Measurements from ENCODE around the gene SYNPO2.
"Not testable (repeated sequence)": the region's sequence is repeated elsewhere in the genome, so short reads cannot be mapped to it uniquely, and the experiment has no call there.

The SYNPO2 gene

GRCh38 chr4:118888666-118889311 lies at the start of gene SYNPO2:
SYNPO2 (plus strand) TSS chr4:118888854; CDS start chr4:118889037, 183 bp downstream.
- DNase-seq (ENCODE audit: low read depth) = peak; percentile 63

DNA sequence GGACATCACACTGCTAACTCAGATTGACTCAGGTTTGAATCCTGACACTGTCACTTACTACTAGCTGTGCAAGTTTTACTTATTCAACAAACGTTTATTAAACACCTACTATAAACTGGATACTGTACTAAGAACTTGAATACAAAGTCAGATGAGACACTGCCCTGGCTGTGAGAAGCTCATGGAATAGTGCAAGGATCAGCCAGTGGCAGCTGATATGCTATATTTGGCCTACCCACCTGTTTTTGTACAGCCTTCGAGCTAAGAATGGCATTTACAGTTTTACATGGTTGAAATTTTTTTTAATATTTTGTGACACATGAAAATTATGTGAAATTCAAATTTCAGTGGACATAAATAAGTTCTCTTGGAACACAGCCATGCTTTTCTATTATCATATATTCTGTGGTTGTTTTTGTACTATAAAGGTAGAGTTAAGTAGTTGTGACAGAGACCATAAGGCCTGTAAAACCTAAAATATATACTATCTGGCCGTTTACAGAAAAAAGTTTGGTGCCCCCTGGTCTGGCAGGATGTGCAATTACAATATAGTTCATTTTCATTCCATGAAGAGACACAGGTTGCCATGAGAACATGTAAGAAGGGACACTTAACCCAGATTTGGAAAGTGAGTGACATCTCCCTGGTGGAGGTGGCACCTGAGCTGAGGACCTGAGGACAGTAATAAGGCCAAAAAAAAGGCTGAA lies 49.3 kb upstream of the SYNPO2 start:
- no peak for DNase-seq (ENCODE audit: low read depth)

DNA sequence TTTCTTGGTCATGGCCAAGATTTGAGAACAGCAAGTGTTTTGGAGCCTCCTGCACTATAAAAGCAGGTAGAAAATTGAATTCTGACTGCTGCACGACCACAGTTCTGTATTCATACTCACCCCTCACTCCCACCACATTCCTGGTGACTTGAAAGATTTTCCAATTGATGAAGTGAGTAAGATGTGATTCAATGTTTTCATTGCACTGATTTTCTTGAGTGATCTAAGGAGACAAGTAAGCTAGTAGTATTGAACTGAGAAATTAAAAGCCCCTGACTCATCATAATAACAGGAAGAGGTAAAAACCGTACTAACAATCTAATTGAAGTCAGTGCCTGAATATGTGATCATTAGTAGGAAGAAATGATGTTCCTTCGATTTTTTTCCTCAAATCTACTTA lies 46.6 kb upstream of the SYNPO2 start:
- no peak for DNase-seq (ENCODE audit: low read depth)

DNA sequence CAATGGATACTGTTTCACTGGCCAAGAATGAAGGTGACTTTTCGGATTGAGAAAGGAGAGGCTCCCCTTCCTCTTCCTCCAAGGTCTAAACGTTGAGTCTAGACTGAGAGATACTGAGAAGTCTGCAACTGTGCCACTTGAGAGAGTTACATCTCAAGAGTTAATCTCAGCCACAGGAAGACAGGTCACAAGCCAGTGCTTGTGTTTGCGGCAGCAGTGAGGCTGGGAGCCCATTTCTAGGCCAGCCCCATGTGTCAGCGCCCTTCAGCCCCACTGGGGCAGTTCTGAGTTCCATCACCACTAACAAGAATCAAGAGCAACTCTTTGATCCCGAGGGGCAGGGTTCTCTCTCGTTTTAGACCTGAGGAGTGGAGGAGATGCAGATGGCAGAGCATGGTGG lies 45.4 kb upstream of the SYNPO2 start:
- DNase-seq (ENCODE audit: low read depth) = no peak

DNA sequence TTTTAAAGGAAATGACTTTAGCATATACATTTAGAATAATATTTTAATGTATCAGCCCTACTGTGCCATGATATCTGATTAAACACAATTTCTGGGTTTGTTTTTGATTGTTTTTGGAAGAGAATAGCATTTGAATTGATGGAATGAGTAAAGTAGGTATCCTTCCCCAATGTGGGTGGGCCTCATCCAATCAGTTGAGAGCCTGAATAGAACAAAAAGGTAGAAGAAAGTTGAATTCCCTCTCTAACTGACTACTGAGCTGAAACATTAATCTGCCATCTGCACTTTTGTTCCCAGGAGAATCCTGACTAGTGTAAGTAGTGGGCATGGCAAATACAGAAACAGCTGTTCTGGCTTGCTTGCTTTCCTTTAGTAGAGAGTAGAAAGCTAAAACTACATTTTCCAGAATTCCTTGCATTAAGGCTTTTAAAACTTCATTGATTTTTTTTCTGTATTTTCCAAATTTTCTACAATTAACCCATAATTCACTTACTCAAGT lies 43.1 kb upstream of the SYNPO2 start:
- DNase-seq (ENCODE audit: low read depth) = no peak

- DNase-seq (ENCODE audit: low read depth) = no peak
These were observed 41.7 kb upstream of the SYNPO2 start for GRCh38 chr4:118846979-118847378.

GRCh38 chr4:118848242-118848641 lies 40.4 kb upstream of the SYNPO2 start:
- DNase-seq (ENCODE audit: low read depth) = no peak

- DNase-seq (ENCODE audit: low read depth) = no peak
These were observed 39.8 kb upstream of the SYNPO2 start for GRCh38 chr4:118848901-118849300.

GRCh38 chr4:118849867-118850487 lies 38.7 kb upstream of the SYNPO2 start:
- no peak for DNase-seq (ENCODE audit: low read depth)

DNA sequence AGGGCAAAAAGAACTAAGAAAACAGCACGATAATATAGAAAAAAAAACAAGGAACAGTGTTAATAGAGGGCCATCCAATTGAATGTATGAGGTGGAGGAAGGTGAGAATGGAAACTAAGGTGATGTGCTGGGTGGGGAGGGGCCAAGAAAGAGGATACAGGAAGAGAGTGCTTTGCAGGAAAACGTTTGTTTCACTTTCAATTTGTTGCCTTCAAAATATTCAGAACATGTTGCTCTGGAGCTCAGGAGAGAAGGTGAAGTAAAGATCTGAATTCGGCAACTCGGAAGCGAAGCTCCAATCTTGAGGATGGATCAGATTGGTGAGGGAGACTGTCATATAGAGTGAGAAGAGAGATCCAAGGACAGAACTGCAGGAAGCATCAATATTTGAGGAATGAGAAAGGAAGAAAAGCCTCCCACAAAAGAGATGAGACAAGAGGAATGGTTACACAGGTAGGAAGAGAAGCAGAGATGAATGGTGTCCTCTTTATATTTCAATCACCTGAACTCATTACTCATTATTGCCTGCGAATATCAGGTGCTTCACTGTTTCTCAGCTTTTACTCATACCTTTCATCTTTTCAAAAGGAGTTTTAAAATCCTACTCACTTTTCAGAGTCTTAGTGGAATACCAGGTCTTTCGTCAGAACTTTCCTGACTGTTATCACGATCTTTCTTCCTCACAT lies 38.0 kb upstream of the SYNPO2 start:
- no peak for DNase-seq (ENCODE audit: low read depth)

DNA sequence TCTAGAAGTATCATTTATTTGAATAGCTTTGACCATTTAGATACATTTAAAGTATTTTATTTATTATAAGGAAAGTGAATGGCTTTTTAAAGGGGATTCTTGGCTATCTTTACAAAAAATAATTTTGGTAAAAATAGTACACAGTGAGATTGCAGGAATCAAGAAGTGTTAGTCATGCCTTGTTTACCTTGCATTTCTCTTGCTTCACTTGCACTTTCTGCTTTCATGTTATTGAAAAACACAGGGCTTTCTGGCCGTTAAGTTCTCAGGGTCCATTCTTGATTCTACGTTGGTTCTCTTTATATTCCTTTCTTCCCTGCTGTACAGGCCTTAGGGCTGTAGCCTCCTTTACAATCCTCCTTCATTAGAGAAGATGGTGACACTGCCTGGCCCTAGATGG lies 30.9 kb upstream of the SYNPO2 start:
- no peak for DNase-seq (ENCODE audit: low read depth)

DNA sequence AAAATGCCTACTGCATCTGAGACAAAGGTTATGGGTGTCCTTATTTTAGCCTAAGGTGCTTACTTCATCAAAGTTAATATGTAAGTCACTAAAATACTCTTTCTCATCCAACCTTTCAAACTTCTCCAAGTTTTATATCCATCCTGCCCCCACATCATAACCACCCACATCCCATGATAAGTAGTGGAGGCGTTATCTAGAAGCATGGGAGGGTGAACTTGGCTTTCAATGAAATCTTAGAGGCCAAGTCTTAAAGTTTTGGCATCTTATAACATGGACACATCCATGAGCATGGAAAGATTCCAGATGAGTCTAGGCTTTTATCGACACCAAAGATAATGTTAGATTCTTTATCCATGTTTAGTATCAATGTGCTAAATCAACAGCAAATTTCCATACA lies 29.9 kb upstream of the SYNPO2 start:
- no peak for DNase-seq (ENCODE audit: low read depth)

DNA sequence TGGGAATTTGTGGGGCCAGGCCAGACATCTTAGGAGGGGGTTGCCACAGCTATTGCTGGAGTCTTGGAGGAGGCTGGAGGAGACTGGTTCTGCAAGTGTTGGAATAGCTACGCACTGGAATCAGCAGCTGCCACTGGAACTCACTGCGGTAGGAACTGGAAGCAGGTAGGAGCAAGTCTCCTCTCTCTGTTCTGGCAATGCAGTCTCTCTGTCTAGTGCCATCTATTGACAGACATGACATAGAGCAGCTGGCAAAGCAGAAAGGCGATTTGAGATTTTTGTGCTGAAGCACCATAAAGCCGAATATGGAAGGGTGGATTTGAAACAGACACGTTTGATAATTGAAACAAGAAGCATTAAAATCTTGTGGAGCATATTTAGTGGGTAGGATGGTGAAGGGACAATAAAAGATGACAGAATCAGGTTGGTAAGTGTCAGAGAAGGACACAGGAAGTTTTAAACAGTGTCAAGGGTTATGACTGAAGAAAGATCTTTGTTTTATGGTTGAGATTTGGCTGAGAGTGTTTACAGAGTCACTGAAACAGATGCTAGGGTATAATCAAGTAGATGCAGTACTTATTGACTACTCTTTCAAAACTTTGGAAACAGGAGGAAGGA lies 23.5 kb upstream of the SYNPO2 start:
- peak; percentile 36 for DNase-seq (ENCODE audit: low read depth)

- DNase-seq (ENCODE audit: low read depth) = no peak
These were observed 22.2 kb upstream of the SYNPO2 start for GRCh38 chr4:118866442-118866841.

DNA sequence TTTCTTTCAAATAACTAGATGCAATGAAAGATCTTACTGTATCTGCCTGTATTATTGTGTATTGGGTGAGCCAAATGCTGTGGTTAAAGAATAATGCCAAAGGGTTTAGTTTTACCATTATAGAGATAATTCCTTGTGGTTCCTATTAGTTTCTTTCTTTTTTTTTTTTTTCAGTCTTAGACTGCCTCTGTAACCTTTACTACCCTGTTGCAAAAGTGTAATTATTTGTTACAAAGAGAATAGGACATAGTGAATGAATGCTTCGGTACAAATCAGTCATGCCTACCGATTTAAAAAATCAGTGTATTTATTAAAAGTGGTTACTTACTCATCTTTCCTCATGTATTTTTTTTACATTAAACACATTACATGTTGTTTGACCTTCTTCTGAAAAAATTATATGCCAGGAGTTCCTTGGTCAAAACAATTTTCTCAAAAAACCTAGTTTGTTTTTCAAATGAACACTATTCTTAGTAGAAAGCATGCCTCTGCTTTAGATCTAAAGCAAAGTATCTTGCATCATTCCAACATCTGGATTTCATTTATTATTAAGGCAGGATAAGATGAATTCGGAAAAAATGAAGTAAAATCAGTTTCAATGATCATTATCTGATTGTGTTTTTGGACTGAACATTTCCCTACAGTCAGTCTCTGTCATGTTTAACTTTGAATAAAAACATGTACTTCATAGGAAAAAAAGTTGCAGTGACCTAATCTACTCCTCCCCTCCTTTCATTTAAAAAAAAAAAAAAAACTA lies 21.2 kb upstream of the SYNPO2 start:
- no peak for DNase-seq (ENCODE audit: low read depth)

DNA sequence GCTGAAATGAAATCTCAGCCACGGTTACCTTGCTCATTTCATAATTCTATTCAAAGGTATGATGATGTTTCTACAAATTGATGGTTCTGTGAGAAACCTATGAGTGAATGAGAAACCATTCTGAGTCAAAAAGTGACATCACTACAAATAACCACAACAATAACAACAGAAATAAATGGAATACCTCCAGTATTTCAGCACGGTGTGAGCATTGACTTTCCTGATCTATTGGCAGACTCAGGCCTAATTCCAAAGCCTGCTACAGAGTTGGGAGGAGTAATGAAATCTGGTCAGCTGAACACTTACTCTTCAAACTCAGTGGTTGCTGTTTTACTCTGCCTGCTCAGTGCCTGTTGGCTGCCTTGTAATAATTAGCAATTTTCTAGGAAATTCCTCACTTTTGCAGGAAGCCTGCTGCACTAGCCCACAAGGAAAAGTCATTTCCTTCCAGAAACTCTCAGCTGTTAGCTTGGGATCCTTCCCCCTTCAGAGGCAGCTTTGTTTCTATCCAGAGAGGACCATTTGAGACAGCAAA lies 18.8 kb upstream of the SYNPO2 start:
- peak; percentile 23 for DNase-seq (ENCODE audit: low read depth)

DNA sequence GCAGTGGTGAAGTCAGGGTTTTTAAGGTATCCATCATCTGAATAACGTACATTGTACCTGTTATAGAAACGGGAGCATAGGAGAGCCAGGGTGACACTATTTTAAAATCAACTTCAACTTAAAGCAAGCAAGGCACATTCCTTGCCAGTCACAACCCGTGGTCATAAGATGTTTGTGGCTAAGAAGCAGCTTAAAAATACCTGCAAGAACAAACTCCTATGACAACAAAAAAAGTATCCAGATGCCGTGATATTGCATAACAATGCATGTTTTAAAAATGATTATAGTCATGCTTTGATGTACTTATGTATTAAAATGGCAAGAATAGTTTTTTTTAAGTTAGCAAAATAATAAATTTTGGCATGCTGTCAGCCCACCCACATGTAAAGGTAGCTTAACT lies 16.5 kb upstream of the SYNPO2 start:
- no peak for DNase-seq (ENCODE audit: low read depth)

- DNase-seq (ENCODE audit: low read depth) = no peak
These were observed 10.9 kb upstream of the SYNPO2 start for GRCh38 chr4:118877797-118878196.

DNA sequence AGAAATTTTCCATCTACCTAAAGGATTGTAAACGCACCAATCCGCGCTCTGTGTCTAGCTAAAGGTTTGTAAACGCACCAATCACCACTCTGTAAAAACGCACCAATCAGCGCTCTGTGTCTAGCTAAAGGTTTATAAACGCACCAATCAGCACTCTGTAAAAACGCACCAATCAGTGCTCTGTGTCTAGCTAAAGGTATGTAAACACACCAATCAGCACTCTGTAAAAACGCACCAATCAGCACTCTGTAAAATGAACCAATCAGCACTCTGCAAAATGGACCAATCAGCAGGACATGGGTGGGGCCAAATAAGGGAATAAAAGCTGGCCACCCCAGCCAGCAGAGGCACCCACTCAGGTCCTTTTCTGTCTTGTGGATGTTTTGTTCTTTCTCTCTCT lies 10.1 kb upstream of the SYNPO2 start:
- DNase-seq (ENCODE audit: low read depth) = not testable (repeated sequence)

GRCh38 chr4:118879409-118879808 lies 9.2 kb upstream of the SYNPO2 start:
- DNase-seq (ENCODE audit: low read depth) = no peak

GRCh38 chr4:118881512-118882146 lies 7.0 kb upstream of the SYNPO2 start:
- no peak for DNase-seq (ENCODE audit: low read depth)

Data from non-pigmented ciliary epithelial cell (primary cell).